DMS153 treated with DMSO at 0.1 percent for 48 hours (cell line): ENCODE measurements around the gene PRKD2.

Source experiments
- DNase-seq: peaks from one replicate; lab custom pipeline; 2025; ENCODE audit not compliant: unreplicated experiment; lab: John Stamatoyannopoulos, UW

Gene PRKD2

DNA sequence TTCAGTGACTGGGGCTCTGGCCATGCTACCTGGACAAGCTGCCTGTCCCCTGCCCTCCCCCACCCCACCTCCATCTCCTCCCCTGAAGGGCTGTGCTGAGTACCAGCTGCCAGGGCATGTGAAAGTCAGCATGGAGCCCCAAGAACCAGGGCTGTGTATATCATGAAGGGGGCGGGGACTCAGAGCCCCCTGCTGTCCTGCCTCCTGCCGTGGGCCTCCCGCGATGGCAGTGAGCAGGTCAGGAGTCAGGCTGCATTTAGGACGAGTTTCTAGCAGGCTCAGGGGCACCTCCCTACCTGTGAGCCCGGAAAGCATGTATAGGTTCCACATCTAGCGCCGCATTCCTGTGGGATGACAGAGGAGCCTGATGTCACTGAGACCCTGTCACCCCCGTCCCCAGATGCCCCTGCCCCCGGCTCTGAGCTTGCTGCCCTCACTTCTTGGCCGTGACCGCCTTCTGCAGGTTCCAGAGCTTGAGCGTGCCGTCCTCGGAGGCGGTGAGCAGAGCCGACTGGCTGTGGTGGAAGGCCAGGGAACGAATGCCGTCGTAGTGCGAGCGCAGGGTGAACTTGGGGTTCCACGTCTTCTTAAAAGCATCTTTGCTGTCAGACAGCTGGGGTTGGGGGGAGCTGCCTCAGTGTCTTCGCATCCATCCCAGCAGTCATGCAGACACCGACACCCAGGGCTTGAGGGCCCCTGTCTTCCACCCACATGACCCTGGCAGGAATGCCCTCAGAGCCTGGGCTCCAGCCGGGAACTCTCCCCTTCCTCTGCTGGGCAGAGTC is 8.3 kb upstream of the PRKD2 start:
- DNase-seq, result no peak

DNA sequence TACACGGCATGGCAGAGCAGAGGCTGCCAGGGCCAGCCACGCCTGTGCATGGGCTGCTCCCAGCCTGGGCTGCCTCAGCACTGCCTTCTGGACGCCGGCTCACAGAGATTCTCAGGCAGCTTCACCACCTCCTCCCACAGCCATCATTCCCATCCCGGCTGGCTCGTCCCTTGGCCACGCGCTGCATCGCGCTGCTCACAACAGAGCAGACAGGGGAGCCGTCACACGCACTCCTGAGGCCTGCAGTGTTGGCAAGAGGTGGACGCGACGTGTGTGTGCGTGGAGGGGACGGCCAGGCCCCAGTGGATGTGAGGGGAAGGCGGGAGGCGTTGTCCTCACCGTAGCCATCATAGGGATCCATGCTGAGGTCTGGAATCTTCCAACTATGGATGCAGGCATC is 7.6 kb upstream of the PRKD2 start:
- DNase-seq, result no peak

DNA sequence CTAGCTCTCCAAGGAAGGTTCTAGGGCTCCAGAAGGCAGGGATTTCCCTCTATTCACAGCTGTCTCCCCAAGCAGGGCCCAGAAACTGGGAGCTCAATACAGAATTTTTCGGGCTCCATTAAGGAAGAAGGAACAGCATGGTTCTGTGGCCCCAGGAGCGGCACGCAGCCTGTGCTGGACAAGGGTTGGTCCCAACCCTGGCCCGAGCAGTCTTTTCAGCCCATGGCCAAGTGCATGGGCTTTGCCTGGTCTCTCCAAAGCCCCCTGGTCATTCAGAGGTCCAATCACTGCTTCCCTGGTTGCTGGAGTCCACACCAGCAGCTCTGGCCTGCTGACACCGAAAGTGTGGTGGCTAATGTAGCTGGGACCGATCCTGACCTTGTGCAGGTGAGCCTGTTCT is 6.6 kb upstream of the PRKD2 start:
- no peak for DNase-seq

GRCh38 chr19:46723023-46723461 is 6.1 kb upstream of the PRKD2 start:
- DNase-seq, result no peak

GRCh38 chr19:46722421-46723022 is 5.6 kb upstream of the PRKD2 start:
- DNase-seq, result no peak

DNA sequence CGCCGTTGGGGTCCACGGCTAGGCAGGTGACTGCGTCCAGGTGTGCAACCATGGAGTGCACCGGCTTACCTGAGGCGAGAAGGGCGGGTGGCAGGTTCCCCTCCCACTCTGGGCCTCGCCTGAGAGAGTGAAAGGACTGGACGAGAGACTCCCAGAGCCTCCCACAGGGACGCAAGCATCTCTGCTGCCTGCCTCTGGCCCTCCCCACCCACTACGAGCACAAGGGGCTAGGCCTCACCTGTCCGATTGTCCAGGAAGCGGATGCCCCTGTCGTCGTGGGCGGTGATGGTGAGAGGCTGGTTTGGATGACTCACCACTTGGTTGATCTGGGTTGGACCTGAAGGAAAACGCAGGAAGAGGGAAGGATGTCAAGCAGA is 5.1 kb upstream of the PRKD2 start:
- no peak for DNase-seq

DNA sequence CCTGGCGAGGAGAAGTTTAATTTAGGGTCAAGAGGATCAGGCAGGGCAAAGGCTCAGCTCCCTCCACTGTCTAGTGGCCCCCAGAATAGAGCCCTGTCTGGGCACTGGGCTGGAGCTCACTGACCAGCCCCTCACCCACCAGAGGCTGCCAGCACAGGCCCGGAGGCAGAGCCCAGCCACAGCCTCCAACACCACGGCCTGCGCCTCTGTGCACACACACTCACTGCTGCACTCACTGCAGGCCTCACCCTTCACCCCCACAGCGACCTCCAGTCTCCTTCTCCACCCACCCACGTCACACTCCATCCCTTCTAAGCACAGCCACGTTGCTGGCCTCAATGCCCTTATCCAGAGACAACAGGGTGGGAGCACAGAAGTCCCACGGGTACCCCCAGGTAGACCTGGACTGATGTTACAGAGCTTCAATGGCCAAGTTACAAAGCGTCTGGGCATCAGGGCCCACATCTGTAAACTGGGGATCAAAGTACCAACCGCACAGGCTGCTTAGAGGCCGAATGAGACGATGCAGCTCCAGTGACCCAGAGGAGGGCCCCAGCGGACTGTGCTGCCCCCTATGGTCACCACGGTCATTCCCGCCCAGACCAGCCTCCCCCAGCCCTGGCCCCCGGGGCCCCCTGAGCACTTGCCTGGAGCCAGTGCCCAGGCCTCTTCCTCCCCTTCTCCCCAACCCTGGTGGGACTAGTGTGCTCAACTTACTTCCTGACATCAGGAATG is 4.5 kb upstream of the PRKD2 start:
- DNase-seq, result no peak

- no peak for DNase-seq
These were observed 3.8 kb upstream of the PRKD2 start for GRCh38 chr19:46720503-46721239.

DNA sequence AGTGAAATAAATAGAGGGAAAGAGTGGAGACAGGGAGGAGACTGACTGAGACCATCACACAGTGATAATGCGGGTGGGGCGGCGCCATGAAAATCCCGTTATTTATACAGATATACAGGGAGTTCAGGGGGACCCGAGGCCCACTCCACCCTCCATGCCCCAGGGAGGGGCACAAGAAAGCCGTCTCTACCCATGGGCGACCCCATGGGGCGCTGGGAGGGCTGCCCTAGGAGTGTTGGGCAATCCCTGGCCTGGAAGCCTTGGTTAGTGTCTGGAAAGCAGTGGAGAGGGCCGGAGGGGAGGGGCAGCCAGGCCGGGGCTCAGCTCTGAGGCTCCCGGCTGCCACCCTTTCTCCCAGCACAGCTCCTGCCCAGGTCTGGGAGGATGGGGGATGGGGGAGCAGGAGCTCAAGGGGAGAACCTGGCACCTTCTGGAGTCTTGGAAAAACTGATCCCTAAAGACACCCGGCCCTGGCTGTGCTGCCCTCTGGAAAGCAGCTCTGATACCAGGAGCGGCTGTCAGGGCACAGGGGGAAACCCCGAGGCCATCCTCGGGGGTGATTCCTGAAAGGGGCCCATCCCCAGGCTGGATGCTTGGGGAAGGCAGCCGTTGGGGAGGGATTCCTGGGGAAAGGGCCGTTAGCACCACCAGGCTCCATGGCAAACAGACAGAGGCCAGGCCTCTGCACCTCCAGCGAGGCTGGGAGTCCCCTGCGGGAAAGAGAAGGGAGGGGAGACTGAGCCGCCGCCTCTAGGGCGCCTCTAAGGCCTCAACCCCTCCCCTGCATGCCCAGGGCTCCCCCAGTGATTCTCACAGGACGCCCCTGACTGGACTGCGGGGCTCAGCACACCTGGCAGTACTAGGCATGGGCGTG is 3.0 kb upstream of the PRKD2 start:
- no peak for DNase-seq

GRCh38 chr19:46718934-46719622 is 2.2 kb upstream of the PRKD2 start:
- DNase-seq, result no peak

DNA sequence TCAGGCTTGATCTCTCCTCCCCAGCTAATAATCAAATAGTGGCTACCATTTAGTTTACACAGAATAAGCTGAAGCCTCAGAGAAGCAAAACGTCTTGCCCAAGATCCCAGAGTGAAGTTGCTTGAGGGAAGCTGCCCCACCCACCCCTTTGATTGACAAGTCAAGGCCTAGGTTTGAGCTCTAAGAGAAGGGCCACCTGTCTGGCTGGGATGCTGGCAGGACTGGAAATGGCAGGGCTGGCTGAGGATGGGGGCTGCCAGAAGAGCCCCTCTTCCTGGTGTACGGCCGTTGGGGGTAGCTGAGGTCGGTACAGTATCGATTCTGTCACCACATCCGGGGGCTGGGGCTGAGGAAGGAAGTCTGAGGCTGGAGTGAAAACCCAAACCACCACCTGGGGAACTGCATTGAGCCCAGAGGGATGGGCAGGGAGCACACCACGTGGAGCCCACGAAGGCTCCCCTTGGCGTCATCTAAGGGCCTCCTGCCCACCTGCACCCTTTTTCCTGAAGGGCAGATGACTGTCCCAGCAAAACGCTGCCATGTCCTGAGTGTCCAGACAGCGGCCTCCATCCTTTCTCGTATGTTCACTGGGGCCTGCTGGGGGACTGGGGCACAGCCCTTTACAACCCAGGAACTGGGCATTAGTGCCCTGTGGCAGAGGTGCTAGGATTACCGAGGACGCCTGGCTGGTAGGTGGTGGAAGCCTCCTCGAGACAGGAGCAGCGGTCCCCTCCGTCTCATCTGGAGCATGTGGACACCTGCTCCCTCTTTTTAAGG is 1.4 kb upstream of the PRKD2 start:
- DNase-seq, result no peak

DNA sequence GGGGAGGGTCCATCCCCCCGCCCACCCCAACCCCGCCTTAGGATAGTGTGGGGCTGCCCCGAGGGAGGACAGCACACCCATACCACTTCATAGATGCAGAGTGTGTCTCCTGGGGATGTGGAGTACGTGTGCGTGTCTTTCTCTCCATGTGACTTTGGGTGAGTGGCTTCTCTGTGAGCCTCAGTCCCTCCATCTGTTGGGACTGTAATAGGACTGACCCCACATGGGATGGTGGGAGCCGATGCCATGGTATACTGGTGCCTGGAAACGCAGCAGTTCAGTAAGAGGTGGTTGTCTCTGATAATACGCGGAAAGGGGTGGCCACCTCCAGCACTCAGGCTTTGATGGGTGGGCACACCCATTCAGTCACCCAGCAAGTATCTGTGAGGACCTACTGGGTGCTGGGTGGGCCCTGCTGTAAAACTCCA is 816 bp upstream of the PRKD2 start:
- no peak for DNase-seq

DNA sequence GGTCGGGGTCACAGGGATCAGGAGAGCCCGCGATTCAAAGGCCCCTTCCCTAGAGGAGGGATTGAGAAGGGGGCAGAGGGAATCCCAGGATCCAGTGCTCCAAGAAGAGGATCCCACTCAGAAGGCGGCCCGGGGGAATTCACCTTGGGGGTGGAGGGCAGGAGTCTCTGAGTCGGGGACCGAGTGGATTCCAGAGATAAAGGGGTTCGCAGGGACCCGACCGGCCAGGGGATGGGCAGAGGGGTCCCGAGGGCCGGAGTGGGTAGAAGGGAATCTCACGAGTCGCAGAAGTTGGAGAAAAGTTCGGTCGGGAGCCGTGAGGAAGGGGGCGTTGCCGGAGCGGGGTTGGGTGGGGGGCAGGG is 261 bp downstream of the PRKD2 start:
- no peak for DNase-seq

DNA sequence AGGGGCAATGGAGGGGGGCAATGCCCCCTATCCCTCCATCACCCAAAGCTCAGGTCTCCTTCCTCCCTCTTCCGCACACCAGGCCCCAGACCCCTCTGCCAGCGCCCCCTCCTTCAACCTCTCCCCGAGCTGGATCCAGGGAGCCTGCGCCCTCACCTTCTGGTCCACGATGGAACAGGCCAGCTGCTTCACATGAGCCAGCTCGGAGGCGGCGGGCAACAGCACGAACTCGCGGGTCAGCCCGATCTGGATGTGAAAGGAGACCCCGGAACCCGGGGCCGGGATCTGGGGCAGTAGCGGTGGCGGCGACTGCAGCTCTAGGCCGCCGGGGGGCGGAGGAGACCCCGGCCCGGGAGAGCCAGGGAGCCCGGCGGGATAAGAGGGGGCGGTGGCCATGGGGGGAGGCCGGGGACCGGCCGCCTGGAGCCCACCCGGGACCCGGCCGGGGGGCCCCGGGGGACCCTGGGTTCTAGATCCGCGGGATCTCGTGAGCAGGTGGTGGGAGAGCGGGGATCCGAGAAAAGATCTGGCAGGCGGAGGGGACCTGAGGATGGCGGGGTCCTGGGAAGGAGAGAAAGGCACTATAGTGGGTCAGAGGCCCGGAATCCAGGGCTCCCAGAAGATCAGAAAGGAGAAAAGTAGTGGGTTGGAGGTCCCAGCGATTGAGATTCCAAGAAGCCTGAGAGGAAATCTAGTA is 791 bp downstream of the PRKD2 start:
- DNase-seq, result no peak

DNA sequence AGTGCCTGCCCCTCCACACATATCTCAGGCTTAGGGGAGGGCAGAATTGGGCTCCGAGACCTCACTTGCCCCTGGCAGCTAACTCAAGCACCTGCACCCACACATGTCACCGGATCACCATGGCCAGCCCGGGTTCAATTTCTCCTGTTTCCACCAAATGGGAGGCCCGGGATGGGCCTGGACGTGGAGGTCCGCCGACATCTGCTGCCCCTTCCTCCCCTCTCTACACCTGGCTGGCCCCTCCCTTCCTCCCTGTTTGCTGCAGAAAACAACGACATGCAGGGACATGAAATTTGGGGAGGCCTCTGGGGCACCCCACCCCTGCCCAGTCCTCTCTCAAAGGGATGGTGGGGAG is 1.3 kb downstream of the PRKD2 start:
- DNase-seq, result no peak

- peak; percentile 66 for DNase-seq
These were observed 2.3 kb downstream of the PRKD2 start for GRCh38 chr19:46714444-46715106.

DNA sequence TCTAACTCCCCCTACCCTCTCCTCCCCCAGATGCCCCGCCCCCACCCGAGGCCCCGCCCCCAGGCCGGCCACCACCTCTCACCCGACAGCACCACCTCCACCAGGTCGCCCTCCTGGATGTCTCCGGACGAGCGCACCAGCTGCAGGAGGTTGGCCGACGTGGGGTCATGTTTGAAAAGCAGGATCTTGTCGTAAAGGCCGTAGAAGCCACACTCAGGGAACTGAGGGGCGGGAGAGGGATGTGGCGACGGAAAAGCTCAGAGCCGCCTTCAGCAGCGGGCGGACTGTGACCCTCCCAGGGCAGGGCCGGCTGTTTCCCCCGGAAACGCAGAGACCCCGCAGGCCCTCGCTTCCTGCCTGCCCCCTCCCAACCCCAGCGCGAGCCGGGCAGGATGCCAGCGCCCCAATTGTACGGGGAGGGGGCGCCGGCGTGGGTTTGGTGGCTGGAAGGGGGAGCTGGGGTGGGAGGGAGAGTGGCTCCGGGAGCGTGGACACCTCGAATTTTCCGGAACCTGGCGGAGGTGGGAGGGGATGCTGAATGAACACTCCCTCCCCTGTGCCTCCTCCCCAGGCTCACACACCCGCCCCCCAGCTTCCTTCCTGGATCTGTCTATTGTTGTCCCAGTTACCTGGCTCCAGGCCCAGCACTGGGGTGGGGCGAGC is 3.0 kb downstream of the PRKD2 start:
- DNase-seq, result peak; percentile 68
